GM18507 (cell line): ENCODE measurements around the gene KLHL7.
"Not testable (repeated sequence)": the region's sequence is repeated elsewhere in the genome, so short reads cannot be mapped to it uniquely, and the experiment has no call there.

Source experiments
- DNase-seq: peaks from one replicate; pipeline ENCODE4 v3.0.0; 2011; ENCODE audit warnings: low read depth; ENCODE audit not compliant: insufficient read length; ENCODE audit errors: extremely low spot score
- FAIRE-seq: peaks from 2 replicates; lab custom pipeline; 2011; peaks lifted over from hg19 to GRCh38; lab: Jason Lieb, UNC

Gene KLHL7

GRCh38 chr7:23106057-23106822 is 655 bp downstream of the KLHL7 start:
- DNase-seq = no peak
- FAIRE-seq = peak; percentile 78

- FAIRE-seq = no peak
- DNase-seq = no peak
These were observed 1.5 kb downstream of the KLHL7 start for GRCh38 chr7:23106823-23107663.

GRCh38 chr7:23107781-23108180 is 2.2 kb downstream of the KLHL7 start:
- no peak for DNase-seq
- no peak for FAIRE-seq

- FAIRE-seq (no peak), DNase-seq (no peak)
These were observed 3.4 kb downstream of the KLHL7 start for GRCh38 chr7:23108995-23109394.

GRCh38 chr7:23109470-23109869 is 3.9 kb downstream of the KLHL7 start:
- FAIRE-seq (no peak), DNase-seq (no peak)

- FAIRE-seq (no peak), DNase-seq (no peak)
These were observed 9.3 kb downstream of the KLHL7 start for GRCh38 chr7:23114896-23115295.

GRCh38 chr7:23115991-23116390 is 10.4 kb downstream of the KLHL7 start:
- no peak for FAIRE-seq

DNA sequence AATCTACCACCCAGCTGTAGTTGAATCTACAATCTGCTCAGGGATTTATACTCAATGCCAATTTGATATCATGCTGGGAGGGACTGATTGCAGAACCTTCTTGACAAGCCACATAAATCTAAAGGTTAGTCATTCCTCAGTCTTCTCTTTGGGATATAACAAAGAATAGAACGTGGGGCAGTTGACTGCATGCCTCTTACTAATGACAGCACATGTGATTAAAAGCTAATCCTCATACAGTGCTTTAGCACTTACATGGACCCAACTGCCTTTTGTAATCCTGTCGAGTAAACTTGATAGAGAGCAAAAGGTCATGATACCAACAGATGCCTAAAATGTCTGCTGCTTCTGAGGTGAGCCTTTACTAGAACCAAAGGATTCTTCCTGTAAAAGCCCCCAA is 12.3 kb downstream of the KLHL7 start:
- no peak for FAIRE-seq
- DNase-seq = no peak

More at GRCh38 chr7:23115991-23116390, 10.4 kb downstream of the KLHL7 start:
- no peak for DNase-seq

DNA sequence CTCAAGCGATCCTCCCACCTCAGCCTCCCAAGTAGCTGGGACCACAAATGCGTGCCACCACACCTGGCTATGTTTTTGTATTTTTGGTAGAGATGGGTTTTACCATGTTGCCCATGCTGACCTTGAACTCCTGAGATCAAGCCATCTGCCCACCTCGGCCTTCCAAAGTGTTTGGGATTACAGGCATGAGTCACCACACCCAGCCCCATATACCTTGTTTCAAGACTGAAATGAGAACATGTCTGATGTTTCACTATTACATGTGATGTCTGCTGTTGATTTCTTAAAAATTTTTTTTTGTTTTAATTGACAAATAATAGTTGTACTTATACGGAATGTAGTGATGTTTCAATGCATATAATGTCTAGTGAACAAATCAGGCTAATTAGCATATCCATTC is 14.5 kb downstream of the KLHL7 start:
- FAIRE-seq (no peak), DNase-seq (no peak)

DNA sequence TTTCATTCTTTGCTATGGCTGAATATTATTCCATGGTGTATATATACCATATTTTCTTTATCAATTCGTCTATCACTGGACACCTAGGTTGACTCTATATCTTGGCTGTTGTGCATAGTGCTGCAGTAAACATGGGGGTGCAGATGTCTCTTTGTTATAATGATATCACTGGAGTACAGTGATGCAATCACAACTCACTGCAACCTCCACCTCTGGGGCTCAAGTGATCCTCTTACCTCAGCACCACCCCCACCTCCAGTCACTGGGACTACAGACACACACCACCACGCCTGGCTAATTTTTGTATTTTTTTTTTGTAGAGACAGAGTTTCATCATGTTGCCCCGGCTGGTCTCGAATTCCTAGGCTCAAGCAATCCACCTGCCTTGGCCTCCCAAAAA is 15.6 kb downstream of the KLHL7 start:
- no peak for DNase-seq
- FAIRE-seq = no peak

GRCh38 chr7:23123007-23123406 is 17.4 kb downstream of the KLHL7 start:
- no peak for DNase-seq
- FAIRE-seq = no peak

DNA sequence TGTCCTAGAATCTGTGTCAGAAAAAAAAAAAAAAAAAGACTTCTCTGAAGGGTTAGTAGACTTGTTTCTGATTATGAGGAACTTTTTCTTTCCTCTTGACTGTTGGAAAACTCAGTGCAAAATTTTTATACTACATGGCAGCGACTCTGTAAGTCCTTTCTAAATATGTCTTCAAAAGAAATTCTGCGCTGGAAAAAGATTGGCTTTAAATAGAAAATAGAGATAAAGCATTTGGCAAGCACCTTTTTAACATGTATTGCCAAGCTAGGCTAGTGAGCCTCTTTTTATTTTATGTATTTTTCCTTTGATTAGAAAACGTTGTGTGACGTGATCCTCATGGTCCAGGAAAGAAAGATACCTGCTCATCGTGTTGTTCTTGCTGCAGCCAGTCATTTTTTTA is 17.9 kb downstream of the KLHL7 start:
- FAIRE-seq = no peak
- DNase-seq = no peak

- FAIRE-seq (no peak), DNase-seq (no peak)
These were observed 23.5 kb downstream of the KLHL7 start for GRCh38 chr7:23129036-23129435.

DNA sequence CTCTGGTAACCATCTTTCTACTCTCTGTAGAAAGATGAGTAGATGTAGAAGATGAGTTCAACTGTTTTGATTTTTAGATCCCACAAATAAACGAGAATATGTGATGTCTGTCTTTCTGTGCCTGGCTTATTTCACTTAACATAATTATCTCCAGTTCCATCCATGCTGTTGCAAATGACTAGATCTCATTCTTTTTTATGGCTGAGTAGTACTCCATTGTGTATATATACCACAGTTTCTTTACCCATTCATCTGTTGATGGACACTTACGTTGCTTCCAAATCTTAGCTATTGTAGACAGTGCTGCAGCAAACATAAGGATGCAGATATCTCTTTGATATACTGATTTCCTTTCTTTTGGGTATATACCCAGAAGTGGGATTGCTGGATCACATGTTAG is 26.2 kb downstream of the KLHL7 start:
- FAIRE-seq = not testable (repeated sequence)

DNA sequence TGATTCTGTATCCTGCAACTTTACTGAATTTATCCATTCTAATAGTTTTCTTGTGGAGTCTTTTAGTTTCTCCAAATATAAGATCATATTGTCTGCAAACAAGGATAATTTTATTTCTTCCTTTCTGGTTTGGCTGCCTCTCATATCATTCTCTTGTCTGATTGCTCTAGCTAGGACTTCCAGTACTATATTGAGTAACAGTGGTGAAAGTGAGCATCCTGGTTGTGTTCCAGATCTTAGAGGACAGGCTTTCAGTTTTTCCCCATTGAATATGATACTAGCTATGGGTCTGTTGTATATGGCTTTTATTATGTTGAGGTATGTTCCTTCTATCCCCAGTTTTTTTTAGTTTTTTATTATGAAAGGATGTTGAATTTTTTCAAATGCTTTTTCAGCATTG is 28.2 kb downstream of the KLHL7 start:
- DNase-seq (no peak), FAIRE-seq (no peak)

More for the DNA sequence above, 26.2 kb downstream of the KLHL7 start:
- DNase-seq = not testable (repeated sequence)

DNA sequence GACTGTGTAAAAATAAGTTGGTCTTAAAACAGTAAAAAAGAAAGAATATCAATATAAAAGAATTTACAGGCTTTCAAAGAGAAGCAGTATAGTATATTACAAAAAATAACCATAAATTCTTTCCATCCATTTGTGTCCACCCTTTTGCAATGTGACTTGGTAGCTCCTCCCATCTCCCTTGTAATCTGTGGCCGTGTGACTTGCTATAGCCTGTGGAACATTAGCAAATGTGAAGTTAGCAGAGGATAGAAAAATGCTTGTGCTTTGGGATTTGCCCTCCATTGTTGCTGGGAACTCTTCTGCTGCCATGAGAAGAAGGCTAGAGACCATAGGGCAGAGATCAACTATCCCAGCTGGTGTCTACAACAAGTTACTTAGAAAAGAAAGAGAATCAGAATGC is 30.2 kb downstream of the KLHL7 start:
- FAIRE-seq = no peak

GRCh38 chr7:23136216-23136615 is 30.6 kb downstream of the KLHL7 start:
- no peak for FAIRE-seq
- no peak for DNase-seq

More for the DNA sequence above, 30.2 kb downstream of the KLHL7 start:
- no peak for DNase-seq

- FAIRE-seq (no peak), DNase-seq (no peak)
These were observed 52.1 kb downstream of the KLHL7 start for GRCh38 chr7:23157679-23158078.

DNA sequence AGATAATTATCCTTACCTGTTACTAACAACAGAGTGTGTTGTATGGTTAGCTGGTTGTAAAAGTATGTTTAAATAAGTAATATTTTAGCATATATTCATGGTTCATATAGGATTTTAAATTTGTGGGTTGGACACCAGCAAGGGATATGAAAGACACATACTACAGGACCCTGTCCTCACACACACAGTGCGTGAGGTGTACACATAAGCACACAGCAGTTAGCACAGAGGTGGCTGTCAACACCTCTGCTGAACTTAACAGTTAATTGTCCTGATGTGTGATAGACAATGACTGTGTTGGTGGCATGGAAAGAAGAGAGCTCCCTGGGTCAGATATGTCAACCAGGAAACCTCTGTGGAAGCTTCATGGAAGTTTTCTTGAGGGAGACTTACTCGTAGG is 53.0 kb downstream of the KLHL7 start:
- FAIRE-seq = no peak
- DNase-seq = no peak

- DNase-seq = no peak
- no peak for FAIRE-seq
These were observed 55.9 kb downstream of the KLHL7 start for GRCh38 chr7:23161482-23161881.

GRCh38 chr7:23164846-23165245 is 59.3 kb downstream of the KLHL7 start:
- DNase-seq (no peak), FAIRE-seq (no peak)
